Liver (tissue), 3 donors: ENCODE measurements around the gene MIDN.

Experiments
- ATF3 ChIP-seq: IDR thresholded peaks from 2 replicates; pipeline ENCODE4 v1.6.1; 2016; ENCODE audit warnings: antibody characterized with exemption
- CTCF ChIP-seq: fragments of 150-350 bp; IDR thresholded peaks from 2 replicates; pipeline ENCODE4 v1.5.1; 2017; ENCODE audit warnings: improper control_type of control experiment, low read depth, low read length; ENCODE audit not compliant: missing input control
- EGR1 ChIP-seq, 2 donors: IDR thresholded peaks; 2 replicates each; pipeline ENCODE4 v1.6.1; 2016 to 2018; ENCODE audit warnings: antibody characterized with exemption in 2 of 2, low read depth in 2 of 2
- FOXA1 ChIP-seq: IDR thresholded peaks from 2 replicates; pipeline ENCODE4 v1.6.1; 2016; ENCODE audit warnings: antibody characterized with exemption
- GABPA ChIP-seq, 2 donors: IDR thresholded peaks in 1 of 2; conservative IDR thresholded peaks in 1 of 2; 2 replicates each; pipeline ENCODE4 v1.6.1; 2016; ENCODE audit warnings: antibody characterized with exemption in 2 of 2, mild to moderate bottlenecking in 1 of 2, moderate library complexity in 1 of 2
- MAX ChIP-seq: IDR thresholded peaks from 2 replicates; pipeline ENCODE4 v1.6.1; 2016; ENCODE audit warnings: antibody characterized with exemption
- NR2F2 ChIP-seq: IDR thresholded peaks from 2 replicates; pipeline ENCODE4 v1.6.1; 2016; ENCODE audit warnings: antibody characterized with exemption
- REST ChIP-seq: IDR thresholded peaks from 2 replicates; pipeline ENCODE4 v1.6.1; 2016; ENCODE audit warnings: antibody characterized with exemption, mild to moderate bottlenecking
- RXRA ChIP-seq, 2 donors: IDR thresholded peaks; 2 replicates each; pipeline ENCODE4 v1.6.1; 2017 to 2018; ENCODE audit warnings: antibody characterized with exemption in 2 of 2, mild to moderate bottlenecking in 1 of 2
- SP1 ChIP-seq: IDR thresholded peaks from 2 replicates; pipeline ENCODE4 v1.6.1; 2018; ENCODE audit warnings: antibody characterized with exemption, mild to moderate bottlenecking
- TAF1 ChIP-seq: conservative IDR thresholded peaks from 2 replicates; pipeline ENCODE4 v1.6.1; 2016; ENCODE audit warnings: antibody characterized with exemption, mild to moderate bottlenecking
- YY1 ChIP-seq: IDR thresholded peaks from 2 replicates; pipeline ENCODE4 v1.6.1; 2016; ENCODE audit warnings: antibody characterized with exemption, mild to moderate bottlenecking
- donor health status: healthy.
- donor health status: healthy.

- TF ChIP-seq CTCF, result no peak
- TF ChIP-seq EGR1 (IDR thresholded peaks at IDR 0.05; ENCODE audit: low read depth in 2 of 2), result no peak
- TF ChIP-seq SP1, result no peak
- no peak for TF ChIP-seq REST
- TF ChIP-seq RXRA (IDR thresholded peaks at IDR 0.05), result no peak
- TF ChIP-seq GABPA (IDR thresholded peaks at IDR 0.05 in 1 of 2, conservative IDR thresholded peaks at IDR 0.05 in 1 of 2), result no peak
- TF ChIP-seq TAF1, result no peak
- no peak for TF ChIP-seq ATF3
- no peak for TF ChIP-seq MAX
- no peak for TF ChIP-seq FOXA1
- no peak for TF ChIP-seq YY1
- TF ChIP-seq NR2F2, result no peak
Observed at GRCh38 chr19:1254081-1254527, 5.7 kb downstream of the MIDN start.
